BE2C (cell line): Measurements from ENCODE around the gene RASL10A.
"Not testable (repeated sequence)": the region's sequence is repeated elsewhere in the genome, so short reads cannot be mapped to it uniquely, and the experiment has no call there.

ENCODE experiments used
- DNase-seq: peaks from one replicate; pipeline ENCODE4 v3.0.0-alpha.2; 2020
- H3K27me3 ChIP-seq: fragments of 250-450 bp; sonication (Bioruptor Pico); 2 replicates; pipeline ENCODE4 v1.5.1; 2020; ENCODE audit warnings: mild to moderate bottlenecking
- H3K36me3 ChIP-seq: fragments of 250-450 bp; sonication (Bioruptor Pico); 2 replicates; pipeline ENCODE4 v1.5.1; 2020; ENCODE audit warnings: mild to moderate bottlenecking
- H3K4me1 ChIP-seq: fragments of 250-450 bp; sonication (Bioruptor Pico); 2 replicates; pipeline ENCODE4 v1.5.1; 2020
- H3K4me3 ChIP-seq: 2 replicates; pipeline ENCODE4 v1.5.1; 2011; ENCODE audit warnings: low read depth, low read length
- H3K9me3 ChIP-seq: fragments of 250-450 bp; sonication (Bioruptor Pico); 2 replicates; pipeline ENCODE4 v1.5.1; 2020
- TF ChIP-seq, protein P1 (sequence below): IDR thresholded peaks from 2 replicates; pipeline ENCODE4 v1.5.1; 2012; ENCODE audit warnings: mild to moderate bottlenecking, low read depth, low read length

Gene RASL10A

DNA sequence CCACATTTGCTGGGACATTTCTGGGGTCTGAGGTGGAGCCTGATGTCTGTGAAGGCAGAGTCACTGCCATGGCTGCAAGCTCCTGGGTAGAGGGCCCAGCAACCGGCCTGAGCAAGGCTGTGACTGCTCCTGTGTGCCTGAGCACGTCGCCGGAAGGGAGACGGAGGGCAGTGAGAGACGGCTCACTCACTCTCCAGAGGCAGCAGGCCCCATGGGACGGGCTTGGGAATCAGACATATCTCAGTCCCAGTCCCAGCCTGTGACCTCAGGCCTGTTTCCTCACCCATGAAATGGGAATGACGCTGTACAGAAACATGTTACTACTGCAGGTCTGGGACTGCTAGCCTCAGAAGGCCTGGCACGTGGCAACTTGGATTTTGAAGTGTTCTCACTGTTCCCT lies 36.4 kb upstream of the RASL10A start:
- H3K4me1 ChIP-seq = peaks cover 6% of the 10 kb centered on the region
- TF ChIP-seq, protein P1, sequence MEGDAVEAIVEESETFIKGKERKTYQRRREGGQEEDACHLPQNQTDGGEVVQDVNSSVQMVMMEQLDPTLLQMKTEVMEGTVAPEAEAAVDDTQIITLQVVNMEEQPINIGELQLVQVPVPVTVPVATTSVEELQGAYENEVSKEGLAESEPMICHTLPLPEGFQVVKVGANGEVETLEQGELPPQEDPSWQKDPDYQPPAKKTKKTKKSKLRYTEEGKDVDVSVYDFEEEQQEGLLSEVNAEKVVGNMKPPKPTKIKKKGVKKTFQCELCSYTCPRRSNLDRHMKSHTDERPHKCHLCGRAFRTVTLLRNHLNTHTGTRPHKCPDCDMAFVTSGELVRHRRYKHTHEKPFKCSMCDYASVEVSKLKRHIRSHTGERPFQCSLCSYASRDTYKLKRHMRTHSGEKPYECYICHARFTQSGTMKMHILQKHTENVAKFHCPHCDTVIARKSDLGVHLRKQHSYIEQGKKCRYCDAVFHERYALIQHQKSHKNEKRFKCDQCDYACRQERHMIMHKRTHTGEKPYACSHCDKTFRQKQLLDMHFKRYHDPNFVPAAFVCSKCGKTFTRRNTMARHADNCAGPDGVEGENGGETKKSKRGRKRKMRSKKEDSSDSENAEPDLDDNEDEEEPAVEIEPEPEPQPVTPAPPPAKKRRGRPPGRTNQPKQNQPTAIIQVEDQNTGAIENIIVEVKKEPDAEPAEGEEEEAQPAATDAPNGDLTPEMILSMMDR = no peak
- H3K27me3 ChIP-seq = no peaks in the 10 kb centered on the region
- DNase-seq = peak; percentile 85
- H3K9me3 ChIP-seq = no peaks in the 10 kb centered on the region
- no peak overlapping the region for H3K4me3 ChIP-seq
- peaks cover 72% of the 10 kb centered on the region for H3K36me3 ChIP-seq

DNA sequence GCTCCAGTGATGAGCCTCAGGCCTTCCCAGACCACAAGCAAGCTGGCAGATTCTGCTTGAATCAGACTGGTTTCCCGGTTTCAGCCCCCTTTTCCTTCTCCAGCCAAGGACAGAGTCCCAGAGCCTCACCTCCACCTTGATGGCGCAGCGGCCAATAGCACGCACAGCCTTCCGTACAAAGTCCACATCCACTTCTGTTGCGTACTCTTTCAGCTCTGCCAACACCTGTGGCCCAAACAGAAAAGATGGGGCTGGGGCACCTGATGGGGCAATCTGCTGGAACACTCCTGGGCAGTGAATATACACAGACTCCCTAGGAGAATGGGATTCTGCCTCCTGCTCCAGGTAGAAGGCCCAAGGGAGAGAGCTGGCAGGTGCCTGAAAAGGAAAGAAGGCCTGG lies 35.5 kb upstream of the RASL10A start:
- H3K9me3 ChIP-seq = no peaks in the 10 kb centered on the region
- peaks cover 80% of the 10 kb centered on the region for H3K36me3 ChIP-seq
- H3K4me3 ChIP-seq = no peak overlapping the region
- TF ChIP-seq, protein P1 = no peak
- peaks cover 6% of the 10 kb centered on the region for H3K4me1 ChIP-seq
- no peaks in the 10 kb centered on the region for H3K27me3 ChIP-seq
- no peak for DNase-seq

- H3K4me1 ChIP-seq = peaks cover 6% of the 10 kb centered on the region
- peaks cover 72% of the 10 kb centered on the region for H3K36me3 ChIP-seq
Measured at GRCh38 chr22:29348956-29349355, 33.5 kb upstream of the RASL10A start.

DNA sequence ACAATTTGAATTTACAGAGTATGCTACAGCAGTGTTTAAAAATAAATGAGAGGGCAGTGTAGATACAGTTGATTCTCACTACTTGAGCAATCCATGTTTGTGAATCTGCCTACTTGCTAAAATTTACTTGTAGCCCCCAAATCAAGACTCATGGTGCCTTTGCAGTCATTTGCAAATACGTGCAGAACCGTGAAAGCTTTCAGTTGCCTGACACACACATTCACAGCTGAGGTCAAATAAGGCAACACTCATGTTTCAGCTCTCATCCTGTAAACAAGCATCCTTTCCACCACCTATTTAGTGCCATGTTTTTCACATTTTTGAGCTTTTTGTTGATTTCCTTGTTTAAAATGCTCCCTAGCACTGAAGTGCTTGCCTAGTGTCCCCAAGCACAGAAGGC lies 32.5 kb upstream of the RASL10A start:
- Histone ChIP-seq H3K36me3 (peaks cover 63% of the 10 kb centered on the region), H3K27me3 (no peaks in the 10 kb centered on the region)
- no peak for DNase-seq

More at GRCh38 chr22:29348956-29349355, 33.5 kb upstream of the RASL10A start:
- Histone ChIP-seq H3K4me3 (no peak overlapping the region), H3K9me3 (no peaks in the 10 kb centered on the region), H3K27me3 (no peaks in the 10 kb centered on the region)
- DNase-seq = no peak
- TF ChIP-seq, protein P1 = no peak

DNA sequence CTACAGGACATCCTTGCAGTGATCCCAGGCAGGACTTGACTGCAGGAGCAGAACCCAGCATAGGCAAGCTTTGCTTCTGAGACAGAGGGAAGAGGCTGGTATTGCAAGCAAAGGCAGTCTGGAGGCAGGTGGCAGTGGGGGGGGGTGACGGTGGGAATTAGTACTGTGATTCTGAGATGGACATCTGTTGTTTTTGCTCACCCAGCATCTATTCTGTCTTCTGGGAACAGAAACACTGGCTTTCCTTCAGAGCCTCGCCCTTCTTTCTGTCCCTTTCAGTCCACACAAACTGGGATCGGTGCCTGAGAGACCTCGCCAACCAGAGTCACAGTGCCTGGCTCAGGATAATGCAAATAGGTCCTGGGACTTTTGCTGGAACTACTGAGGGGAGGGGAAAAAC lies 31.2 kb upstream of the RASL10A start:
- no peaks in the 10 kb centered on the region for H3K9me3 ChIP-seq
- no peak for DNase-seq
- H3K4me1 ChIP-seq = peaks cover 17% of the 10 kb centered on the region
- no peaks in the 10 kb centered on the region for H3K27me3 ChIP-seq
- H3K36me3 ChIP-seq = peaks cover 60% of the 10 kb centered on the region
- H3K4me3 ChIP-seq = no peak overlapping the region
- TF ChIP-seq, protein P1 = no peak

More for the DNA sequence above, 32.5 kb upstream of the RASL10A start:
- TF ChIP-seq, protein P1 = no peak
- peaks cover 14% of the 10 kb centered on the region for H3K4me1 ChIP-seq
- no peak overlapping the region for H3K4me3 ChIP-seq
- H3K9me3 ChIP-seq = no peaks in the 10 kb centered on the region

DNA sequence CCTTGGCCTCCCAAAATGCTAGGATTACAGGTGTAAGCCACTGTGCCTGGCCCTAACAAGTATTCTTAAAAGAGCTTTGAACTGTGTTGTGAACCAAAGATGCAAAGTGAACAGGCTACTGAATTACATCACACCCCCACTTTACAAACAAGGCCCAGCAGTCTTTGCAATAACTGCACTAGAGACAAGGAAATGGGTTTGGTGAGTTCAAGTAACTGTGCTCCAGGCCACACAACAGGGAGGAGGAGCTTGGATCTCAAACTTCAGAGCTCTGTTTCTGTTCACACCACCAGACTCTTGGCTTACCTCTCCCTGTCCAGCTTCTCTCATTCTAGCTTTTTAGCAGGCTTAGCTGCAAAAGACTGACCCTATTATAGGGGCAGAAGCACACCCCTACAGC lies 30.4 kb upstream of the RASL10A start:
- DNase-seq = no peak
- H3K9me3 ChIP-seq = no peaks in the 10 kb centered on the region
- H3K27me3 ChIP-seq = no peaks in the 10 kb centered on the region
- H3K4me3 ChIP-seq = no peak overlapping the region
- H3K36me3 ChIP-seq = peaks cover 60% of the 10 kb centered on the region
- peaks cover 17% of the 10 kb centered on the region for H3K4me1 ChIP-seq
- TF ChIP-seq, protein P1 = no peak

DNA sequence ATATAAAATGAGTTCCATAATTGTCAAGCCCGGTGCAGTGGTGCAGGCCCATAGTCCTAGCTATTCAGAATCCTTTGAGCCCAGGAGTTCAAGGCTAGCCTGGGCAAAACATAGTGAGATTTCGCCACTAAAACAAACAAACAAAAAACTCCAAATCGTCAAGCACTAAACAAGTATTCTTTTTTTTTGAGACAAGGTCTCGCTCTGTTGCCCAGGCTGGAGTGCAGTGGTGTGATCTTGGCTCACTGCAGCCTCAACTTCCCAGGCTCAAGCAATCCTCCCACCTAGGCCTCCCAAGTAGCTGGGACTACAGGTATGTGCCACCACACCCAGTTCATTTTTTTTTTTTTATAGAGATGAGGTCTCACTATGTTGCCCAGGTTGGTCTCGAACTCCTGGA lies 29.4 kb upstream of the RASL10A start:
- not testable (repeated sequence) for H3K27me3 ChIP-seq, H3K9me3 ChIP-seq, DNase-seq, H3K4me3 ChIP-seq
- Histone ChIP-seq H3K4me1 (peaks cover 17% of the 10 kb centered on the region), H3K36me3 (peaks cover 62% of the 10 kb centered on the region)
